Skeletal muscle tissue (tissue), 4 donors: ENCODE results near the gene FBXO34. TPM values are rescaled to one million over a fixed set of nuclear protein-coding genes. Genes with fewer than 3 reads are reported as not detected.

Experiments used
- H3K27ac ChIP-seq: one replicate; pipeline ENCODE4 v1.7.0; 2013; ENCODE audit warnings: mild to moderate bottlenecking, low read depth, low read length, inconsistent platforms
- H3K27me3 ChIP-seq, 3 donors: one replicate each; pipeline ENCODE4 v1.7.0; 2013; ENCODE audit warnings: low read length in 3 of 3; ENCODE audit not compliant: control insufficient read depth in 3 of 3, insufficient read depth in 3 of 3
- H3K36me3 ChIP-seq, 3 donors: one replicate each; pipeline ENCODE4 v1.7.0; 2013; ENCODE audit warnings: low read length in 3 of 3; ENCODE audit not compliant: control insufficient read depth in 3 of 3, insufficient read depth in 3 of 3
- H3K4me1 ChIP-seq, 3 donors: one replicate each; pipeline ENCODE4 v1.7.0; 2013; ENCODE audit warnings: low read length in 3 of 3, mild to moderate bottlenecking in 3 of 3; ENCODE audit not compliant: control insufficient read depth in 3 of 3, insufficient read depth in 3 of 3
- H3K4me3 ChIP-seq, 3 donors: one replicate each; pipeline ENCODE4 v1.7.0; 2013; ENCODE audit warnings: low read length in 3 of 3
- H3K9ac ChIP-seq, 3 donors: one replicate each; pipeline ENCODE4 v1.7.0; 2013; ENCODE audit warnings: low read length in 3 of 3, mild to moderate bottlenecking in 3 of 3, moderate library complexity in 2 of 3, low read depth in 1 of 3
- H3K9me3 ChIP-seq, 3 donors: one replicate each; pipeline ENCODE4 v1.7.0; 2013; ENCODE audit warnings: low read length in 3 of 3; ENCODE audit not compliant: control insufficient read depth in 3 of 3
- total RNA-seq: library from RNA; depleted of rRNA; stranded (reverse); fragments of >200 nt; gene quantifications from one replicate; pipeline ENCODE4 v1.2.3, GENCODE V29; 2014
- donor health status: Osteomylitis.

The FBXO34 gene
- total RNA-seq, 1 donor from 2014 or later: 24.5 TPM

- H3K27ac ChIP-seq: no peak overlapping the region
- no peaks in the 10 kb centered on the region for H3K9me3 ChIP-seq
- no peaks in the 10 kb centered on the region for H3K36me3 ChIP-seq
- peak overlapping the region in 2 of 3 donors; percentile 15 to 41 for H3K9ac ChIP-seq
- peak overlapping the region in 2 of 3 donors; percentile 18 to 22 for H3K4me3 ChIP-seq
- H3K27me3 ChIP-seq: no peaks in the 10 kb centered on the region
- H3K4me1 ChIP-seq: peaks cover 23 to 35% (median 25%) of the 10 kb centered on the region in 3 donors
These were observed 13.9 kb downstream of the FBXO34 start for GRCh38 chr14:55285048-55285652.

- Histone ChIP-seq H3K4me1 (peaks cover 13 to 17% (median 14%) of the 10 kb centered on the region in 3 donors), H3K27ac (no peak overlapping the region), H3K27me3 (no peaks in the 10 kb centered on the region), H3K4me3 (no peak overlapping the region), H3K36me3 (no peaks in the 10 kb centered on the region), H3K9ac (no peak overlapping the region), H3K9me3 (no peaks in the 10 kb centered on the region)
These were observed 17.2 kb downstream of the FBXO34 start for GRCh38 chr14:55288439-55288838.

GRCh38 chr14:55291480-55292081 lies 20.4 kb downstream of the FBXO34 start:
- Histone ChIP-seq H3K4me1 (peaks cover 0 to 6% (median 5%) of the 10 kb centered on the region in 3 donors), H3K27ac (no peak overlapping the region), H3K4me3 (no peak overlapping the region), H3K9ac (no peak overlapping the region), H3K36me3 (no peaks in the 10 kb centered on the region), H3K27me3 (no peaks in the 10 kb centered on the region), H3K9me3 (no peaks in the 10 kb centered on the region)

GRCh38 chr14:55294603-55295002 lies 23.4 kb downstream of the FBXO34 start:
- peaks cover 0 to 5% (median 2%) of the 10 kb centered on the region in 3 donors for H3K36me3 ChIP-seq
- H3K27me3 ChIP-seq: no peaks in the 10 kb centered on the region
- no peak overlapping the region for H3K9ac ChIP-seq
- H3K4me3 ChIP-seq: no peak overlapping the region
- peaks cover 3 to 10% (median 3%) of the 10 kb centered on the region in 3 donors for H3K4me1 ChIP-seq
- no peaks in the 10 kb centered on the region for H3K9me3 ChIP-seq
- no peak overlapping the region for H3K27ac ChIP-seq

GRCh38 chr14:55297611-55298499 lies 26.6 kb downstream of the FBXO34 start:
- no peaks in the 10 kb centered on the region for H3K9me3 ChIP-seq
- no peak overlapping the region for H3K4me3 ChIP-seq
- no peak overlapping the region for H3K9ac ChIP-seq
- peaks cover 0 to 5% (median 2%) of the 10 kb centered on the region in 3 donors for H3K36me3 ChIP-seq
- H3K4me1 ChIP-seq: peaks cover 19 to 25% (median 24%) of the 10 kb centered on the region in 3 donors
- H3K27ac ChIP-seq: no peak overlapping the region
- H3K27me3 ChIP-seq: no peaks in the 10 kb centered on the region

GRCh38 chr14:55298500-55298822 lies 27.2 kb downstream of the FBXO34 start:
- Histone ChIP-seq H3K27me3 (no peaks in the 10 kb centered on the region), H3K9me3 (no peaks in the 10 kb centered on the region), H3K27ac (no peak overlapping the region), H3K4me1 (peaks cover 19 to 28% (median 28%) of the 10 kb centered on the region in 3 donors), H3K9ac (no peak overlapping the region), H3K36me3 (peaks cover 0 to 5% (median 2%) of the 10 kb centered on the region in 3 donors), H3K4me3 (no peak overlapping the region)

- peak overlapping the region; percentile 5 to 60 (median 54) for H3K9ac ChIP-seq
- H3K27me3 ChIP-seq: no peaks in the 10 kb centered on the region
- no peaks in the 10 kb centered on the region for H3K9me3 ChIP-seq
- H3K4me1 ChIP-seq: peaks cover 23 to 40% (median 33%) of the 10 kb centered on the region in 3 donors
- peaks cover 0 to 5% (median 2%) of the 10 kb centered on the region in 3 donors for H3K36me3 ChIP-seq
- peak overlapping the region; percentile 90 for H3K27ac ChIP-seq
- H3K4me3 ChIP-seq: peak overlapping the region in 2 of 3 donors; percentile 15 to 49
These were observed 30.4 kb downstream of the FBXO34 start for GRCh38 chr14:55301437-55302121.

GRCh38 chr14:55302367-55303124 lies 31.3 kb downstream of the FBXO34 start:
- Histone ChIP-seq H3K27me3 (no peaks in the 10 kb centered on the region), H3K4me1 (peaks cover 20 to 37% (median 33%) of the 10 kb centered on the region in 3 donors), H3K9me3 (no peaks in the 10 kb centered on the region), H3K27ac (peak overlapping the region; percentile 90), H3K36me3 (peaks cover 0 to 5% (median 2%) of the 10 kb centered on the region in 3 donors), H3K9ac (peak overlapping the region in 2 of 3 donors; percentile 45 to 66), H3K4me3 (peak overlapping the region in 2 of 3 donors; percentile 2 to 22)

- peak overlapping the region in 1 of 3 donors; percentile 9 for H3K4me3 ChIP-seq
- H3K4me1 ChIP-seq: peaks cover 20 to 37% (median 29%) of the 10 kb centered on the region in 3 donors
- peaks cover 0 to 5% (median 2%) of the 10 kb centered on the region in 3 donors for H3K36me3 ChIP-seq
- peak overlapping the region in 2 of 3 donors; percentile 45 to 66 for H3K9ac ChIP-seq
- H3K9me3 ChIP-seq: no peaks in the 10 kb centered on the region
- peak overlapping the region; percentile 90 for H3K27ac ChIP-seq
- H3K27me3 ChIP-seq: no peaks in the 10 kb centered on the region
These were observed 31.9 kb downstream of the FBXO34 start for GRCh38 chr14:55303125-55303499.
